ENCODE results near the gene LAMTOR4.

DNA sequence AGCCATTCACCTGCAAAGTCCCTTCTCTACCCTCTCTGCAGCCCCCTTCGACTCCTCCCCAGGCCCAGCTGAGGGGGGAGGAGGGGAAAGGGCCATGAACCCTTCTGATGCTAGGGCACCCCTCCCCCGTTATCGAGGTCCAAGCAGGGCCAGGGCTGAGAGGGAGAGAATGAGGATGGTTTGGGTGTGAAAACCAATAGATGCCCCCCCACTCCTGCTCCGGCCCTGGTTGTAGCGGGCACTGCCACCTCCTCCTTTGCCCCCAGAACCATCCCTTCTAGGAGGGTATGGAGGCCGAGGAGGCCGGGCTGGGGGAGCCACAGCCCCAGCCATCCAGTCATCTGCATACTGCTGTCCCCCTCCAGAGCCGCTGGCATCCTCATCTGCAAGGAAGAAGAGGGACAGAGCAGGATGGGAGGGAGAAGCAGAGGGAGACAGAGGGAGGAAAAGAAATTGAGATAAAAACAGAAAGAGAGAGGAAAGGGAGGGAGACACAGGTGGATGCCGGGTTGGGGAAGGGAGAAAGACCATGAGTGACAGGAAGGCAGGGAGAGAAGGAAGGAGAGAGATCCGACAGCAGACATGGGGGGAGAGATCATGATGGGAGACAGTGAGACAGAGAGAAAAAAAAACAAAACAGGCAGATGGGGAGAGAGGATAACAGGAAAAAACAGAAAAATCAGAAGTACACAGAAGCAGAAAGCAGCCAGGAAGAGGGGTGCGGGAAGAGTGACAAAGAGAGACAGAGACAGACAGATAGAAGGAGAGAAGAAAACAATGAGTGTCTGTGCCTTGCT, 21.6 kb downstream of the LAMTOR4 start:
- TF ChIP-seq, protein P1, sequence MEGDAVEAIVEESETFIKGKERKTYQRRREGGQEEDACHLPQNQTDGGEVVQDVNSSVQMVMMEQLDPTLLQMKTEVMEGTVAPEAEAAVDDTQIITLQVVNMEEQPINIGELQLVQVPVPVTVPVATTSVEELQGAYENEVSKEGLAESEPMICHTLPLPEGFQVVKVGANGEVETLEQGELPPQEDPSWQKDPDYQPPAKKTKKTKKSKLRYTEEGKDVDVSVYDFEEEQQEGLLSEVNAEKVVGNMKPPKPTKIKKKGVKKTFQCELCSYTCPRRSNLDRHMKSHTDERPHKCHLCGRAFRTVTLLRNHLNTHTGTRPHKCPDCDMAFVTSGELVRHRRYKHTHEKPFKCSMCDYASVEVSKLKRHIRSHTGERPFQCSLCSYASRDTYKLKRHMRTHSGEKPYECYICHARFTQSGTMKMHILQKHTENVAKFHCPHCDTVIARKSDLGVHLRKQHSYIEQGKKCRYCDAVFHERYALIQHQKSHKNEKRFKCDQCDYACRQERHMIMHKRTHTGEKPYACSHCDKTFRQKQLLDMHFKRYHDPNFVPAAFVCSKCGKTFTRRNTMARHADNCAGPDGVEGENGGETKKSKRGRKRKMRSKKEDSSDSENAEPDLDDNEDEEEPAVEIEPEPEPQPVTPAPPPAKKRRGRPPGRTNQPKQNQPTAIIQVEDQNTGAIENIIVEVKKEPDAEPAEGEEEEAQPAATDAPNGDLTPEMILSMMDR (IDR thresholded peaks at IDR 0.05), result no peak
- no peak for TF ChIP-seq POLR2A (IDR thresholded peaks at IDR 0.05)
